ENCODE measurements around the gene SLC36A1.

Gene SLC36A1

GRCh38 chr5:151451626-151452520 is 4.5 kb downstream of the SLC36A1 start:
- no peaks in the 10 kb centered on the region for H3K9me3 ChIP-seq (ENCODE audit: control insufficient read depth, low read length)
- H3K79me1 ChIP-seq (replicated peaks; ENCODE audit: low read length, poor library complexity, severe bottlenecking), result peaks cover 37% of the 10 kb centered on the region
- 87% methylated on average over 5 of the region's 8 CpGs for WGBS
- no peak overlapping the region for H2BK12ac ChIP-seq (ENCODE audit: low read length in 2 of 2)
- no peak overlapping the region for H3K4me3 ChIP-seq (ENCODE audit: insufficient read depth in 1 of 2, low read depth in 1 of 2, low read length in 2 of 2)
- no peak overlapping the region for H3K18ac ChIP-seq (ENCODE audit: low read depth in 1 of 2, low read length in 2 of 2)
- peak overlapping the region; percentile 74 for H3K27ac ChIP-seq (ENCODE audit: low read length, poor library complexity, severe bottlenecking)
- H4K8ac ChIP-seq (ENCODE audit: low read length), result no peak overlapping the region
- no peak overlapping the region for H3K14ac ChIP-seq (ENCODE audit: low read length in 2 of 2)
- no peak overlapping the region for H3K4me2 ChIP-seq (ENCODE audit: low read length, poor library complexity, severe bottlenecking)
- no peak overlapping the region for H2BK120ac ChIP-seq (ENCODE audit: low read depth, low read length)
- peaks cover 0 to 4% of the 10 kb centered on the region in 2 experiments for H3K36me3 ChIP-seq (ENCODE audit: control insufficient read depth in 1 of 2, insufficient read depth in 2 of 2, low read depth in 1 of 2, low read length in 2 of 2)
- DNase-seq, result peak; percentile 35
- no peak overlapping the region for H4K91ac ChIP-seq (ENCODE audit: low read length)
- no peaks in the 10 kb centered on the region for H3K27me3 ChIP-seq (ENCODE audit: control insufficient read depth in 1 of 2, insufficient read depth in 1 of 2, low read length in 2 of 2)
- H2BK15ac ChIP-seq (ENCODE audit: low read depth, poor library complexity, severe bottlenecking), result no peak overlapping the region
- H3K4me1 ChIP-seq (ENCODE audit: control insufficient read depth, insufficient read depth, low read depth, low read length), result peaks cover 5% of the 10 kb centered on the region
- peak overlapping the region; percentile 21 for H2BK5ac ChIP-seq (ENCODE audit: low read depth, low read length, poor library complexity, severe bottlenecking)
- H3K9ac ChIP-seq (ENCODE audit: low read length), result no peak overlapping the region
- H3K4ac ChIP-seq (ENCODE audit: low read depth in 1 of 2, low read length in 2 of 2), result no peak overlapping the region
- H3K23ac ChIP-seq (ENCODE audit: low read length in 2 of 2), result no peak overlapping the region
- no peak overlapping the region for H2AFZ ChIP-seq (ENCODE audit: low read depth, low read length)
- no peak overlapping the region for H2AK5ac ChIP-seq (ENCODE audit: low read length, severe bottlenecking)

- Histone ChIP-seq H2AK5ac (ENCODE audit: low read length, severe bottlenecking) (peak overlapping the region; percentile 26), H3K4me2 (ENCODE audit: low read length, poor library complexity, severe bottlenecking) (no peak overlapping the region), H2BK15ac (ENCODE audit: low read depth, poor library complexity, severe bottlenecking) (no peak overlapping the region), H2BK5ac (ENCODE audit: low read depth, low read length, poor library complexity, severe bottlenecking) (no peak overlapping the region), H3K4ac (ENCODE audit: low read depth in 1 of 2, low read length in 2 of 2) (no peak overlapping the region), H3K9me3 (ENCODE audit: control insufficient read depth, low read length) (no peaks in the 10 kb centered on the region), H3K4me1 (ENCODE audit: control insufficient read depth, insufficient read depth, low read depth, low read length) (peaks cover 2% of the 10 kb centered on the region), H2AFZ (ENCODE audit: low read depth, low read length) (no peak overlapping the region), H4K8ac (ENCODE audit: low read length) (no peak overlapping the region), H3K14ac (ENCODE audit: low read length in 2 of 2) (no peak overlapping the region), H3K23ac (ENCODE audit: low read length in 2 of 2) (no peak overlapping the region), H3K79me1 (replicated peaks; ENCODE audit: low read length, poor library complexity, severe bottlenecking) (peaks cover 35% of the 10 kb centered on the region), H2BK12ac (ENCODE audit: low read length in 2 of 2) (no peak overlapping the region), H3K9ac (ENCODE audit: low read length) (no peak overlapping the region), H3K36me3 (ENCODE audit: control insufficient read depth in 1 of 2, insufficient read depth in 2 of 2, low read depth in 1 of 2, low read length in 2 of 2) (peaks cover 0 to 14% of the 10 kb centered on the region in 2 experiments), H3K4me3 (ENCODE audit: insufficient read depth in 1 of 2, low read depth in 1 of 2, low read length in 2 of 2) (no peak overlapping the region), H4K91ac (ENCODE audit: low read length) (no peak overlapping the region), H3K18ac (ENCODE audit: low read depth in 1 of 2, low read length in 2 of 2) (no peak overlapping the region), H3K27me3 (ENCODE audit: control insufficient read depth in 1 of 2, insufficient read depth in 1 of 2, low read length in 2 of 2) (no peaks in the 10 kb centered on the region), H2BK120ac (ENCODE audit: low read depth, low read length) (no peak overlapping the region), H3K27ac (ENCODE audit: low read length, poor library complexity, severe bottlenecking) (no peak overlapping the region)
- DNase-seq, result no peak
- WGBS, result 94% methylated on average over 2 of the region's 2 CpGs
These were observed 6.8 kb downstream of the SLC36A1 start for GRCh38 chr5:151454166-151454565.

GRCh38 chr5:151454889-151455288 is 7.5 kb downstream of the SLC36A1 start:
- H3K18ac ChIP-seq (ENCODE audit: low read depth in 1 of 2, low read length in 2 of 2), result no peak overlapping the region
- peaks cover 5% of the 10 kb centered on the region for H3K4me1 ChIP-seq (ENCODE audit: control insufficient read depth, insufficient read depth, low read depth, low read length)
- H3K27me3 ChIP-seq (ENCODE audit: control insufficient read depth in 1 of 2, insufficient read depth in 1 of 2, low read length in 2 of 2), result no peaks in the 10 kb centered on the region
- H3K4ac ChIP-seq (ENCODE audit: low read depth in 1 of 2, low read length in 2 of 2), result no peak overlapping the region
- 96% methylated on average over 3 of the region's 3 CpGs for WGBS
- no peak overlapping the region for H2AFZ ChIP-seq (ENCODE audit: low read depth, low read length)
- H3K9me3 ChIP-seq (ENCODE audit: control insufficient read depth, low read length), result no peaks in the 10 kb centered on the region
- H3K23ac ChIP-seq (ENCODE audit: low read length in 2 of 2), result no peak overlapping the region
- H2BK5ac ChIP-seq (ENCODE audit: low read depth, low read length, poor library complexity, severe bottlenecking), result no peak overlapping the region
- no peak overlapping the region for H2BK15ac ChIP-seq (ENCODE audit: low read depth, poor library complexity, severe bottlenecking)
- no peak overlapping the region for H2BK120ac ChIP-seq (ENCODE audit: low read depth, low read length)
- H3K4me2 ChIP-seq (ENCODE audit: low read length, poor library complexity, severe bottlenecking), result no peak overlapping the region
- H2BK12ac ChIP-seq (ENCODE audit: low read length in 2 of 2), result no peak overlapping the region
- no peak overlapping the region for H3K14ac ChIP-seq (ENCODE audit: low read length in 2 of 2)
- no peak overlapping the region for H3K9ac ChIP-seq (ENCODE audit: low read length)
- H3K36me3 ChIP-seq (ENCODE audit: control insufficient read depth in 1 of 2, insufficient read depth in 2 of 2, low read depth in 1 of 2, low read length in 2 of 2), result peaks cover 0 to 21% of the 10 kb centered on the region in 2 experiments
- no peak overlapping the region for H4K8ac ChIP-seq (ENCODE audit: low read length)
- no peak overlapping the region for H3K4me3 ChIP-seq (ENCODE audit: insufficient read depth in 1 of 2, low read depth in 1 of 2, low read length in 2 of 2)
- H2AK5ac ChIP-seq (ENCODE audit: low read length, severe bottlenecking), result no peak overlapping the region
- no peak for DNase-seq
- no peak overlapping the region for H4K91ac ChIP-seq (ENCODE audit: low read length)
- no peak overlapping the region for H3K27ac ChIP-seq (ENCODE audit: low read length, poor library complexity, severe bottlenecking)
- peaks cover 31% of the 10 kb centered on the region for H3K79me1 ChIP-seq (replicated peaks; ENCODE audit: low read length, poor library complexity, severe bottlenecking)

GRCh38 chr5:151456321-151456940 is 9.0 kb downstream of the SLC36A1 start:
- Histone ChIP-seq H3K9ac (ENCODE audit: low read length) (no peak overlapping the region), H3K14ac (ENCODE audit: low read length in 2 of 2) (no peak overlapping the region), H2AK5ac (ENCODE audit: low read length, severe bottlenecking) (peak overlapping the region; percentile 71), H2BK5ac (ENCODE audit: low read depth, low read length, poor library complexity, severe bottlenecking) (no peak overlapping the region), H2BK15ac (ENCODE audit: low read depth, poor library complexity, severe bottlenecking) (no peak overlapping the region), H3K9me3 (ENCODE audit: control insufficient read depth, low read length) (no peaks in the 10 kb centered on the region), H3K27ac (ENCODE audit: low read length, poor library complexity, severe bottlenecking) (no peak overlapping the region), H3K18ac (ENCODE audit: low read depth in 1 of 2, low read length in 2 of 2) (no peak overlapping the region), H2BK120ac (ENCODE audit: low read depth, low read length) (no peak overlapping the region), H2AFZ (ENCODE audit: low read depth, low read length) (no peak overlapping the region), H2BK12ac (ENCODE audit: low read length in 2 of 2) (no peak overlapping the region), H3K4me1 (ENCODE audit: control insufficient read depth, insufficient read depth, low read depth, low read length) (peaks cover 6% of the 10 kb centered on the region), H3K4ac (ENCODE audit: low read depth in 1 of 2, low read length in 2 of 2) (no peak overlapping the region), H3K23ac (ENCODE audit: low read length in 2 of 2) (no peak overlapping the region), H3K4me2 (ENCODE audit: low read length, poor library complexity, severe bottlenecking) (no peak overlapping the region), H4K8ac (ENCODE audit: low read length) (no peak overlapping the region), H3K4me3 (ENCODE audit: insufficient read depth in 1 of 2, low read depth in 1 of 2, low read length in 2 of 2) (no peak overlapping the region), H4K91ac (ENCODE audit: low read length) (no peak overlapping the region), H3K36me3 (ENCODE audit: control insufficient read depth in 1 of 2, insufficient read depth in 2 of 2, low read depth in 1 of 2, low read length in 2 of 2) (peaks cover 0 to 32% of the 10 kb centered on the region in 2 experiments), H3K27me3 (ENCODE audit: control insufficient read depth in 1 of 2, insufficient read depth in 1 of 2, low read length in 2 of 2) (no peaks in the 10 kb centered on the region), H3K79me1 (replicated peaks; ENCODE audit: low read length, poor library complexity, severe bottlenecking) (peaks cover 24% of the 10 kb centered on the region)
- no peak for DNase-seq
- 95% methylated on average over 10 of the region's 10 CpGs for WGBS
